B cell (primary cell): ENCODE results near the gene MRPL19. TPM values are rescaled to one million over a fixed set of nuclear protein-coding genes. Genes with fewer than 3 reads are reported as not detected.

ENCODE experiments used
- ATAC-seq: fragments of 200-7000 bp; cut with Tn5 transposase; one replicate; pipeline ENCODE4 v1.10.0; 2021; ENCODE audit warnings: low read depth, mild to moderate bottlenecking, moderate number of reproducible peaks, moderate library complexity
- CTCF ChIA-PET: fragments of 350-600 bp; sonication (Branson Sonifier 250); formaldehyde crosslinking; loops from one replicate; lab custom pipeline; 2021; ENCODE audit warnings: antibody characterized with exemption, inconsistent platforms; lab: Charles Lee
- POLR2A ChIA-PET: fragments of 350-600 bp; sonication (Branson Sonifier 250); formaldehyde crosslinking; loops from one replicate; lab custom pipeline; 2021; ENCODE audit warnings: antibody characterized with exemption; lab: Charles Lee
- DNase-seq: peaks from one replicate; pipeline ENCODE4 v3.0.0; 2013
- H2AFZ ChIP-seq: 2 replicates; pipeline ENCODE4 v1.6.1; 2012; ENCODE audit warnings: mild to moderate bottlenecking, low read depth, low read length; ENCODE audit not compliant: insufficient read depth, poor library complexity, severe bottlenecking
- H3K27ac ChIP-seq, 2 donors: 1 replicate in 1 of 2; 2 replicates in 1 of 2; pipeline ENCODE4 v1.5.1; 2012 to 2013; ENCODE audit warnings: low read length in 2 of 2, mild to moderate bottlenecking in 2 of 2, moderate library complexity in 1 of 2
- H3K27me3 ChIP-seq, 4 experiments: fragments of 200-600 bp in 1 of 4; sonication (generic) in 1 of 4; replicated peaks in 1 of 4; 1 replicate in 2 of 4; 2 replicates in 2 of 4; pipeline versions ENCODE4 v1.6.1 to v1.7.0; 2013 to 2016; ENCODE audit warnings: low read length in 3 of 4, mild to moderate bottlenecking in 2 of 4, mixed read lengths in 1 of 4, moderate library complexity in 1 of 4; ENCODE audit not compliant: insufficient read depth in 4 of 4, control insufficient read depth in 3 of 4; ENCODE audit errors: control extremely low read depth in 1 of 4
- H3K36me3 ChIP-seq, 2 experiments: replicated peaks in 1 of 2; 1 replicate in 1 of 2; 2 replicates in 1 of 2; pipeline versions ENCODE4 v1.6.1 to v1.7.1; 2013; ENCODE audit warnings: low read length in 1 of 2; ENCODE audit not compliant: insufficient read depth in 2 of 2, control insufficient read depth in 1 of 2; ENCODE audit errors: control extremely low read depth in 1 of 2, extremely low read depth in 1 of 2
- H3K4me1 ChIP-seq, 2 donors: fragments of 200-600 bp in 1 of 2; sonication (generic) in 1 of 2; 1 replicate in 1 of 2; 2 replicates in 1 of 2; pipeline versions ENCODE4 v1.5.1 to v1.6.1; 2013 to 2017; ENCODE audit warnings: low read length in 2 of 2; ENCODE audit not compliant: control insufficient read depth in 2 of 2, insufficient read depth in 2 of 2
- H3K4me2 ChIP-seq: replicated peaks from 2 replicates; pipeline ENCODE3; 2012; ENCODE audit warnings: mild to moderate bottlenecking, low read depth, low read length; ENCODE audit not compliant: poor library complexity, severe bottlenecking
- H3K4me3 ChIP-seq, 5 experiments: fragments of 200-600 bp in 1 of 5; sonication (generic) in 1 of 5; 1 replicate in 3 of 5; 2 replicates in 2 of 5; pipeline versions ENCODE4 v1.5.1 to v1.7.0; 2011 to 2016; ENCODE audit warnings: low read length in 4 of 5, mild to moderate bottlenecking in 4 of 5, low read depth in 2 of 5, control low read depth in 1 of 5, moderate library complexity in 1 of 5; ENCODE audit not compliant: insufficient read depth in 1 of 5; ENCODE audit errors: control extremely low read depth in 1 of 5, extremely low read depth in 1 of 5
- H3K79me2 ChIP-seq: fragments of 200-600 bp; sonication (generic); one replicate; pipeline ENCODE4 v1.6.0; 2016; ENCODE audit warnings: low read length; ENCODE audit not compliant: control insufficient read depth, insufficient read depth
- H3K9ac ChIP-seq: fragments of 200-600 bp; sonication (generic); 2 replicates; pipeline ENCODE4 v1.6.1; 2017; ENCODE audit warnings: mild to moderate bottlenecking, low read length, moderate library complexity
- H3K9me3 ChIP-seq, 3 donors: one replicate each; pipeline versions ENCODE4 v1.6.1 to v1.7.1; 2013; ENCODE audit warnings: low read length in 2 of 3; ENCODE audit not compliant: control insufficient read depth in 2 of 3, insufficient read depth in 1 of 3; ENCODE audit errors: control extremely low read depth in 1 of 3
- H4K20me1 ChIP-seq: 2 replicates; pipeline ENCODE4 v1.6.0; 2012; ENCODE audit warnings: mild to moderate bottlenecking, low read length; ENCODE audit not compliant: insufficient read depth, control insufficient read depth, poor library complexity, severe bottlenecking
- H3K27ac Mint-ChIP-seq: one replicate; pipeline ENCODE4 v1.8.0; 2021; ENCODE audit warnings: mixed read lengths
- H3K27me3 Mint-ChIP-seq: one replicate; pipeline ENCODE4 v1.8.0; 2021; ENCODE audit warnings: mixed read lengths
- H3K4me1 Mint-ChIP-seq: one replicate; pipeline ENCODE4 v1.8.0; 2021; ENCODE audit warnings: mixed read lengths
- H3K4me3 Mint-ChIP-seq: one replicate; pipeline ENCODE4 v1.8.0; 2021; ENCODE audit warnings: mixed read lengths
- H3K9me3 Mint-ChIP-seq: one replicate; pipeline ENCODE4 v1.8.0; 2022; ENCODE audit warnings: mixed read lengths; ENCODE audit not compliant: insufficient read depth
- CTCF ChIP-seq: fragments of 200-600 bp; IDR thresholded peaks from one replicate; pipeline ENCODE4 v1.8.0; 2022; ENCODE audit warnings: antibody characterized with exemption, mild to moderate bottlenecking
- EZH2 ChIP-seq: IDR thresholded peaks from 2 replicates; pipeline ENCODE4 v1.6.1; 2012; ENCODE audit warnings: borderline replicate concordance, low read depth, mild to moderate bottlenecking, moderate library complexity, low read length; ENCODE audit not compliant: insufficient read depth, poor library complexity, severe bottlenecking
- WGBS: methylation state at CpG from one replicate; pipeline ENCODE4 v1.1.5; 2013; ENCODE audit warnings: missing lambda C conversion rate; ENCODE audit not compliant: insufficient coverage; 5-methylcytosine and 5-hydroxymethylcytosine counted together
- intact Hi-C: fragments of 100-400 bp; cut with micrococcal nuclease; formaldehyde crosslinking; loops from one replicate; pipeline ENCODE4 v1.10.0; 2022
- polyA plus RNA-seq: library from polyadenylated mRNA; depleted of rRNA; stranded (reverse); fragments of >200 nt; gene quantifications from 2 replicates; pipeline ENCODE4 v1.2.3, GENCODE V29; 2012
- total RNA-seq, 2 donors: library from RNA; stranded (reverse); fragments of 120-200 nt in 1 of 2; gene quantifications; 1 replicate in 1 of 2; 2 replicates in 1 of 2; pipeline versions ENCODE4 v1.2.3 to v1.2.4, GENCODE V29; 2013 to 2022

MRPL19 gene
- total and polyA plus RNA-seq, 2 donors (not counting 1 experiment from before 2014, with no cell fraction given): 3.4 to 28.4 TPM

DNA sequence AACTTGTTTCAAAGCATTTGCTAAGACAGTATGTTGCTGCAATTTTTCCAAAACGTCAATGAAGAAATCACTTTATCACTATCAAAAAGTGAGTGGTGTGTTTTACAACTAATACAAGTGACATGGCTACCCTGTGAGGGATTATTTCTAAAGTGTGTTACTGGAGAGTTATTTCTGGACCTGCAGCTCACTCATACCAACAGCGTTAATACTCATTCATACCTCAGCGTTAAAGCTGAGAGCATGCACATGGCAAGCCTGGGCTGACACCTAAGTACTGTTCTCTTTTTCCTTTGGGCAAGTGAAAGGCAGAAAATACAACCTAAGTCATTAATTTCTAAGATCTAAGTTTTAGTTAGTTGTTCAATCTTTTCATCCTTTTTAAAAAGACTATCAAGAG lies 13.0 kb upstream of the MRPL19 start:
- Histone ChIP-seq H4K20me1 (no peaks in the 10 kb centered on the region), H3K27ac (no peak overlapping the region), H3K36me3 (no peaks in the 10 kb centered on the region), H3K4me2 (no peak overlapping the region), H3K9ac (no peak overlapping the region), H2AFZ (no peak overlapping the region), H3K4me1 (no peaks in the 10 kb centered on the region), H3K27me3 (peaks cover 0 to 4% (median 2%) of the 10 kb centered on the region in 4 experiments), H3K9me3 (no peaks in the 10 kb centered on the region), H3K4me3 (no peak overlapping the region), H3K79me2 (no peaks in the 10 kb centered on the region)
- intact Hi-C loops: no loop called here
- no peak overlapping the region for H3K4me3 Mint-ChIP-seq
- no CpG with 5 or more reads among the region's 3 CpGs for WGBS
- TF ChIP-seq EZH2: no peak
- TF ChIP-seq CTCF: no peak
- peaks cover 38% of the 10 kb centered on the region for H3K27me3 Mint-ChIP-seq
- CTCF ChIA-PET: no interaction called here
- no peaks in the 10 kb centered on the region for H3K9me3 Mint-ChIP-seq
- POLR2A ChIA-PET: no interaction called here
- ATAC-seq (no peak), DNase-seq (no peak)
- no peak overlapping the region for H3K27ac Mint-ChIP-seq
- H3K4me1 Mint-ChIP-seq: no peaks in the 10 kb centered on the region

- Histone ChIP-seq H4K20me1 (no peaks in the 10 kb centered on the region), H3K27ac (no peak overlapping the region), H3K36me3 (no peaks in the 10 kb centered on the region), H3K27me3 (peaks cover 0 to 11% (median 2%) of the 10 kb centered on the region in 4 experiments), H3K4me1 (no peaks in the 10 kb centered on the region), H2AFZ (no peak overlapping the region), H3K9me3 (no peaks in the 10 kb centered on the region), H3K79me2 (no peaks in the 10 kb centered on the region), H3K4me3 (no peak overlapping the region), H3K4me2 (no peak overlapping the region), H3K9ac (no peak overlapping the region)
- WGBS: no CpG with 5 or more reads among the region's 1 CpG
- no peak for DNase-seq
- Mint-ChIP-seq H3K27me3 (peaks cover 44% of the 10 kb centered on the region), H3K9me3 (no peaks in the 10 kb centered on the region), H3K27ac (no peak overlapping the region), H3K4me1 (no peaks in the 10 kb centered on the region), H3K4me3 (no peak overlapping the region)
- TF ChIP-seq CTCF (no peak), EZH2 (no peak)
- no peak for ATAC-seq
- ChIA-PET CTCF (interaction anchor here (0.6 to 1.1 kb wide), 2 partner anchors 9 to 1067 kb away, joined by 3 to 4 read pairs; no protein-coding TSS in a partner anchor), POLR2A (no interaction called here)
- intact Hi-C loops: no loop called here
These were observed 11.6 kb upstream of the MRPL19 start for GRCh38 chr2:75634945-75635344.
